Subcutaneous abdominal adipose tissue (tissue), 5 donors: ENCODE measurements around the gene DENND10.
"Not testable (repeated sequence)": the region's sequence is repeated elsewhere in the genome, so short reads cannot be mapped to it uniquely, and the experiment has no call there.

Source experiments
- H3K27ac ChIP-seq: one replicate; pipeline ENCODE4 v1.7.0; 2013; ENCODE audit warnings: low read depth, mild to moderate bottlenecking, inconsistent platforms, low read length, moderate library complexity
- H3K27me3 ChIP-seq, 5 donors: one replicate each; pipeline ENCODE4 v1.7.0; 2013; ENCODE audit warnings: low read length in 5 of 5, inconsistent platforms in 1 of 5; ENCODE audit not compliant: control insufficient read depth in 5 of 5, insufficient read depth in 4 of 5
- H3K36me3 ChIP-seq, 5 donors: one replicate each; pipeline ENCODE4 v1.7.0; 2013; ENCODE audit warnings: low read length in 5 of 5; ENCODE audit not compliant: control insufficient read depth in 5 of 5, insufficient read depth in 5 of 5
- H3K4me1 ChIP-seq, 5 donors: one replicate each; pipeline ENCODE4 v1.7.0; 2013; ENCODE audit warnings: low read length in 5 of 5, mild to moderate bottlenecking in 3 of 5, moderate library complexity in 1 of 5; ENCODE audit not compliant: control insufficient read depth in 5 of 5, insufficient read depth in 5 of 5
- H3K4me3 ChIP-seq, 5 donors: one replicate each; pipeline ENCODE4 v1.7.0; 2013; ENCODE audit warnings: low read length in 5 of 5, low read depth in 1 of 5
- H3K9ac ChIP-seq, 5 donors: one replicate each; pipeline ENCODE4 v1.7.0; 2013; ENCODE audit warnings: low read length in 5 of 5, mild to moderate bottlenecking in 4 of 5, moderate library complexity in 3 of 5
- H3K9me3 ChIP-seq, 5 donors: one replicate each; pipeline ENCODE4 v1.7.0; 2013; ENCODE audit warnings: low read length in 5 of 5; ENCODE audit not compliant: control insufficient read depth in 5 of 5
- donor health status: healthy.
- donor health status: healthy.
- donor health status: healthy.
- donor health status: healthy.
- donor health status: healthy.

DENND10 gene

GRCh38 chr10:119125942-119126341, 22.0 kb downstream of the DENND10 start:
- no peak overlapping the region for H3K4me3 ChIP-seq
- no peaks in the 10 kb centered on the region for H3K4me1 ChIP-seq
- no peaks in the 10 kb centered on the region for H3K9me3 ChIP-seq
- peaks cover 23 to 61% (median 44%) of the 10 kb centered on the region in 5 donors for H3K36me3 ChIP-seq
- no peak overlapping the region for H3K27ac ChIP-seq
- no peaks in the 10 kb centered on the region for H3K27me3 ChIP-seq
- H3K9ac ChIP-seq: no peak overlapping the region

- no peaks in the 10 kb centered on the region for H3K9me3 ChIP-seq
- no peak overlapping the region for H3K9ac ChIP-seq
- H3K27ac ChIP-seq: no peak overlapping the region
- peaks cover 3 to 29% (median 23%) of the 10 kb centered on the region in 5 donors for H3K4me1 ChIP-seq
- H3K27me3 ChIP-seq: no peaks in the 10 kb centered on the region
- no peak overlapping the region for H3K4me3 ChIP-seq
- peaks cover 19 to 48% (median 37%) of the 10 kb centered on the region in 5 donors for H3K36me3 ChIP-seq
Measured at GRCh38 chr10:119129721-119130120, 25.8 kb downstream of the DENND10 start.

DNA sequence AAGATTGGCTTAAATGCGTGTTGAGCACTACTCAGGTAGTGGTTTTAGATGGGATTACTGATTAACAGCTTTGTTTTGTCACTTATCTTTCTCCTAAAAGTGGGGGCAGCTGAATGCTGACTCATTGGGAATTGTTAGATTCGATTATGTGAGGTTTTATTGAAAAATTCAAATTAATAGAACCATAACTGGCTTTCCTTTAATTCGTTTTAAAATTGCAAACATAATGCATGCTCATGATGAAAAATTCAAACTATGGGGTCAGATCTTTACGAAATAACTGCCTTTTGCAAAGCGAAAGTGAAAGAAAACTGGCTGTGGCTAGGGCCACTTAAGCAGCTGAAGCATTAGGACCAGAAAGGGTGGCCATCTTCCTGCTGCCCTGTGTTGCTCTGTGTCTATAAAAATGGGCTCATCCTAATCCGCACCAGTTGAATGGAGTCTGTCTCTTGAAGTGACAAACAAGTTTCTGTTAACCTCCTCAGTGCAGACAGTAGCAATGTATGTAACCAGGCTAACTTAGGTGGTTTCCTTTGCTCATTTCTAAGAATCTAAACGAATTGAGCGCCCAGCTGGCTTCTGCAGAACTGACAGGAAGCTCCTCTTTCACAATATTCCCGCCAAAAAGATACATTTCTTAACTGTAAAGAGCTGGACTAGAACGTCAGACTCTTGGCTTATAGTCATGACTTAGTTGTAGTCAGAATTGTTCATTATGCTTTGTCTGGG, 27.8 kb downstream of the DENND10 start:
- H3K4me1 ChIP-seq: peaks cover 3 to 42% (median 38%) of the 10 kb centered on the region in 5 donors
- peak overlapping the region; percentile 8 to 62 (median 50) for H3K4me3 ChIP-seq
- peak overlapping the region; percentile 52 for H3K27ac ChIP-seq
- peaks cover 14 to 40% (median 31%) of the 10 kb centered on the region in 5 donors for H3K36me3 ChIP-seq
- H3K9ac ChIP-seq: peak overlapping the region in 3 of 5 donors; percentile 16 to 53 (median 47)
- H3K27me3 ChIP-seq: no peaks in the 10 kb centered on the region
- no peaks in the 10 kb centered on the region for H3K9me3 ChIP-seq

GRCh38 chr10:119132521-119133345, 28.8 kb downstream of the DENND10 start:
- H3K4me1 ChIP-seq: peaks cover 3 to 42% (median 38%) of the 10 kb centered on the region in 5 donors
- peaks cover 14 to 40% (median 31%) of the 10 kb centered on the region in 5 donors for H3K36me3 ChIP-seq
- H3K27ac ChIP-seq: peak overlapping the region; percentile 47
- no peak overlapping the region for H3K9ac ChIP-seq
- no peaks in the 10 kb centered on the region for H3K27me3 ChIP-seq
- no peaks in the 10 kb centered on the region for H3K9me3 ChIP-seq
- no peak overlapping the region for H3K4me3 ChIP-seq

GRCh38 chr10:119133949-119134348, 30.0 kb downstream of the DENND10 start:
- H3K9ac ChIP-seq: no peak overlapping the region
- no peaks in the 10 kb centered on the region for H3K9me3 ChIP-seq
- no peak overlapping the region for H3K4me3 ChIP-seq
- peaks cover 3 to 47% (median 38%) of the 10 kb centered on the region in 5 donors for H3K4me1 ChIP-seq
- H3K27ac ChIP-seq: no peak overlapping the region
- H3K27me3 ChIP-seq: no peaks in the 10 kb centered on the region
- H3K36me3 ChIP-seq: peaks cover 12 to 36% (median 29%) of the 10 kb centered on the region in 5 donors

DNA sequence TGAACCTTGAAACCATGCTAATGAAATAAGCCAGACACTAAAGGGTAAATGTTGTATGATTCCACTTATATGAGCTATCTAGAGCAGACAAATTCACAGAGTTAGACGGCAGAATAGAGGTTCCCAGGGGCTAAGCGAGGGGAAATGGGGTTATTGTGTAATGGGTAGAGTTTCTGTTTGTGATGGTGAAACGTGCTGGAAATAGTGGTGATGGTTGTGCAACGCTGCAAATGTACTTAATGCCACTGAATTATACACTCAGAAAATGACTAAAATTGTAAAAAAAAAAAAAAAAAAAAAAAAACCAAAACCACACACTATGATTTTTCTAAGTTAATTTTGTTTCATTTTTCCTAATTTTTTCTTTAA, 31.6 kb downstream of the DENND10 start:
- Histone ChIP-seq H3K36me3 (peaks cover 3 to 29% (median 25%) of the 10 kb centered on the region in 5 donors), H3K9ac (peak overlapping the region in 1 of 5 donors; percentile 8), H3K9me3 (no peaks in the 10 kb centered on the region), H3K27ac (peak overlapping the region; percentile 79), H3K4me3 (no peak overlapping the region), H3K4me1 (peaks cover 3 to 48% (median 38%) of the 10 kb centered on the region in 5 donors), H3K27me3 (no peaks in the 10 kb centered on the region)

- peaks cover 0 to 31% (median 20%) of the 10 kb centered on the region in 5 donors for H3K36me3 ChIP-seq
- H3K4me1 ChIP-seq: peaks cover 3 to 48% (median 38%) of the 10 kb centered on the region in 5 donors
- H3K4me3 ChIP-seq: no peak overlapping the region
- no peaks in the 10 kb centered on the region for H3K9me3 ChIP-seq
- H3K9ac ChIP-seq: no peak overlapping the region
- H3K27ac ChIP-seq: peak overlapping the region; percentile 79
- no peaks in the 10 kb centered on the region for H3K27me3 ChIP-seq
Measured at GRCh38 chr10:119136084-119136483, 32.2 kb downstream of the DENND10 start.

DNA sequence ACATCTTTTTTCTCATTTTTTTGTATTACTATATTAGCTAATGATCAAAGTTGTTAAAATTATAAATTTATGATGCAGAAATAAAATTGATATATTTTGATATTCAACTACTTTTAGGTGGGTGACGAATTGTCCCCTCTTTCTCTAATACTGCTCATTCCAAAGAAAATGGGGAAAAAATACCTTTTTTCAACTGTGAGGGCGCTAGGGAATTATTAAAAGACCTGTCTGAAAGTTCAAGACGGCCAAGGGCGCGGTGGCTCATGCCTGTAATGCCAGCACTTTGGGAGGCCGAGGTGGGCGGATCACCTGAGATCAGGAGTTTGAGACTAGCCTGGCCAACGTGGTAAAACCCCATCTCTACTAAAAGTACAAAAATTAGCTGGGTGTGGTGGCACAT, 34.0 kb downstream of the DENND10 start:
- not testable (repeated sequence) for H3K27me3 ChIP-seq, H3K9ac ChIP-seq, H3K4me3 ChIP-seq, H3K27ac ChIP-seq, H3K9me3 ChIP-seq
- H3K36me3 ChIP-seq: peaks cover 0 to 29% (median 16%) of the 10 kb centered on the region in 5 donors
- H3K4me1 ChIP-seq: peaks cover 1 to 31% (median 23%) of the 10 kb centered on the region in 5 donors

GRCh38 chr10:119138346-119139306, 34.7 kb downstream of the DENND10 start:
- H3K27ac ChIP-seq: no peak overlapping the region
- no peaks in the 10 kb centered on the region for H3K27me3 ChIP-seq
- H3K36me3 ChIP-seq: peaks cover 0 to 25% (median 9%) of the 10 kb centered on the region in 5 donors
- H3K9me3 ChIP-seq: no peaks in the 10 kb centered on the region
- peaks cover 0 to 23% (median 18%) of the 10 kb centered on the region in 5 donors for H3K4me1 ChIP-seq
- H3K4me3 ChIP-seq: no peak overlapping the region
- H3K9ac ChIP-seq: no peak overlapping the region
